GM20431 (cell line): ENCODE results near the gene AUH.

Source experiments
- in situ Hi-C: fragments of 300-500 bp; cut with MseI, MboI; formaldehyde crosslinking; loops from one replicate; pipeline ENCODE4 v1.15.0; 2020; ENCODE audit warnings: low sequenced_read_pairs; ENCODE audit not compliant: unreplicated experiment

Gene AUH

DNA sequence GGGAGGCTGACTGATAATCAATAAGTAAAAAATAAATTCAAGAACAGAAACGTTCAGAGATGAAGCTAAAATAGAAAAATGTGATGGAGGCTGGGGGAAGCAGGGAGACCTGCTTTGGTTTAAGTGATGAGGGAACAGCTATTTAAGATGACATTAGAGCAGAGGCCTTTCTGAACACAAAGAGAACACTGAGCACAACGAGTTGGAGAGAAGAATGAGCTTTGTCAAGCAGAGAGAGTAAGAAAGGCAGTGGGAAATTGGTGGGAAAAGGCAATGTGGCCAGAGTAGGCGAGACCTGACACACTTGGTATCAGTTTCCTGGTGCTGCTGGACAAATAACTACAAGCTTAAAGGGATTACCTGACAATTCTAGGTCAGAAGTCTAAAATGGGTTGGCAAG, 20.0 kb downstream of the AUH start:
- in situ Hi-C loops, result no loop called here

DNA sequence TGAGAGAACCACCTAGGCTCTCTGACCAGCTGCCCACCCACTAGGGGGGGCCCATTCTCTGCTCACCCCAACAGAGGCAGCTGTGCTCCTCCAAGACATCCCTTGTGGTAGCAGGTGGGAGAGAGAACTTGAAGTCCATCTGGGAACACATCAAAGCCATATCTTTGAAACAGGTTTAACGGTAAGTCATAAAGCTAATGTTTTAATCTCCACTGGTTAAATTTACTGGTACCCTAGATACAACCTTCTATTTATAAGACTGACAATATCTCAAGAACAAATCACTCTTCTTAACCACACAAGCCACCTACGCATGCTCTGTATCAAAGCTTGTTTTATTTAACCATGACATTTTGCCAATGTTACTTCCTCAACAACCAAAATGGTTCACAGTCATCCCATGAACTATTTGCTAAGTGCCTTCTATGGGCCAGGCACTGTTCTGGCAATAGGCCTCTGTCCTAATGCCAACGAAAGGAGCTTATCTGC, 20.4 kb downstream of the AUH start:
- in situ Hi-C loops, result no loop called here

DNA sequence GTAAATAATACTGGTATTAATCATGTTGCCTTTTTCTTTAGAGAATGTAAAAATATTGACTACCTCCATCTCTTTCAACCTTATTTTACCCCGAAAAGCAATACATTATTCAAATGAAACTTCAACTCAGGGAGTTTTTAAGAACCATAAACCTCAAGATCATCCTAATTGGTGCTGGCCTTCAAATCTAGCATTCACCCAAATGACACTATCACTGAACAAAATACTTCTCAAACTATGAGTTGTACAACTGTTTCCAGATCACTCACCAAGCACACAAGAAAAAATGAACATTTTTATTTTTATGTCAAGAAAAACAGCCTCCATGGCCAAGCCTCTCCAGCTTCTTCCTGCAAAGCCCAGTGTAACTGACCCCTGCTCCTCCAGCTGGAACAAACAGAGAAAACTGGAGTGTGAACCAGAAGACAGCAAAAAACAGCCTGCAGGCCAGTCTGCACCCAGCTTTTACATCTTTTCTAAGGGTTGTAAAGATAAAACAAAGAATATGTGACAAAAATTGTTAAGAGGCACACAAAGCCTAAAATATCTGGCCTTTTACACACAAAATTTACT, 21.2 kb downstream of the AUH start:
- in situ Hi-C loops, result no loop called here

DNA sequence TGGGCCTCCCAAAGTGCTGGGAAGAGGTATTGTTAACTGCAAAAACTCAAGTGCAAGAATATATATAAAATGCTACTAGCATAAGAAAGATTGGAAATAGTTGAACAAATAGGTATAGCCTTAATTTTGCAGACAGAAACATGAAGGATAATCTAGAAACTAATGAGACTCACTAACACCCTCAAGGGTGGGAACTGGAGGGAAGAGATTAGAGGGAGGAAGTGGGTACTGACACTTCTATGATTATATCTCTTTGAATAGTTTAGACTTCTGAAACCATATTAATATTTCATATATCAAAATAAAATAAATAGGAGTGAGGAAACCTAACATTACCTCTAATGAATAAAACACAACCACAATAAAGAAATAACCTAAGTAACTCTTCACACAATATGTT, 23.0 kb downstream of the AUH start:
- in situ Hi-C loops, result no loop called here

DNA sequence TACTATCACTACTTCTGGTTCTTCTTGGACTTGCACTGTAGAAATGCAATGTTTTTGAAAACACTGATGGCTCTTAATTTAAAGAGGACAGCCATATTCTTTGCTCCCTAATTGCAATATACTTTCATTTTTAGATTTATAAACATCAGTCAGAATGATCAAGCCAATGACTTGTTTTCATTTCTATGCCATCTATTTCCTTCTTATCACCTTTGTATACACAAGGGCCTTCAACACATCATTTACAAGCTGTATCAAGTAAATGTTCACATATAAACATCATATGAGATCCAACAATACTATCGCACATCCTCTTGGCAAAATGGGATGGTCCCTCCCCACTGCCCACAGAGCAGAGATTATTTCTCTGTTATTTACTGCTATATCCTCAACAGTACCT, 24.9 kb downstream of the AUH start:
- in situ Hi-C loops, result no loop called here

DNA sequence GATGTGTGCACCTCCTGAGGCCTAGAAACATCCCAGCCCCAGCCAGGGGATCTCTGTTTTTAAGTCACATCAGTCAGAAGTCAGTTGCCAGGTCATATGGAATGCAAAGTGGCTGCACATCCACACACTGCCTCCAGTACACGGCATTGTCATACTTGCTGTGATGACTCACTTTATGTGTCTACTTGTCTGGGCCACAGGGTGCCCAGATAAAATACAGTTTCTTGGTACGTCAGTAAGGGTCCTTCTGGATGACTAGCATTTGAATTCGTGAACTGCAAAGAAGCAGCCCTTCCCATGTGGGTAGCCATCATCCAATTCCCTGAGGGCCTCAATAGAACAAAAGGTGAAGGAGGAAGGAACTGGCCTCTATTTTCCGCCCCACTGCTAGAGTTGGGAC, 27.7 kb downstream of the AUH start:
- in situ Hi-C loops, result no loop called here

DNA sequence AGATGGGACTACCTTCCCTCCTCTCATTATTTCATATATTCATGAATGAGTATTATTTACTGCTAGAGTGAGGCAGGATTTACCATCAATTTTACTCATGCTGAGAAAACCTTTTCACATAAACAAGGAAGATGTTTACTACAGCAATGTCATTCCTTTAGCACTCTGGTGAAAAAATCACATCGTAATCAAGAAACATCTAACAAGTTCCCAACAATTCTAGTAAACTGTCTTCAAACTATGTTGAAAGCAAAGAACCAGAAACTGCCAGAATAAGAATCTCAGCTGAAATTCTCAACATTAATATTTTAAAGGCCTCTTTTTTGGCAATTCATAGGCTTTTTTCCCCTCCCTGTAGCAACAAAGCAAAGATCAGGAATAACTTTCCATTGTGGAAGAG, 28.2 kb downstream of the AUH start:
- in situ Hi-C loops, result no loop called here

DNA sequence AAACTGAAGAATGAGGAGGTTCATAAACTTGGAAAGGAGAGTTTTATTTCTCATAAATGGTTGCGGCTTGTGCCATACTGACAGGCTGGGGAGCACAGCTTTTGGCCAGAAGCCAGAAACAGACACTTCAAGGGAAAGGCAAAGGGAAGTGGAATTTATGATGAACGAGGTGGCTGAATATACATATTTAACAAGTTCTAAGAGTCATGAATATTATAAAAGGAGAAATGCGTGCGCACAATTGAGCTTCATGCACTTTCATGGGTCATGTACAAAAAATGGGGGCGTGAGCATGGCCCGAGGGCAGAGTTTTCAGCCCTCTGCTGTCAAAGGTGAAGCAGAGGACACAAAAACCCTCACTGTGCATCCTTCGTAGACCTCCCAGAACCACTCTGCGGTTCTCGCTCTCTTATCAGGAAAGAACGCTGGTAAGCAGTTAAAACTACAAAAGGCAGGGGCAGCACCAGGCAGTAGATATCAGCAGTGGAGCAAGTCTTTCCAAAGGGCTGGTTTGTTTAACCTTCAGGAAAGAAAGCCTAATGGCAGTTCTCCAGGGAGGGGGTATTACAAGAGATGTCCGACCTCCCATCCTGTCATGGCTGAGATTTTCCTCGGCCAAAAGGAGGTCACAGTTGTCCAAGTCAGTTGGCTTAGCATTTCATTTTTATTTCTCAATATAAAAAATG, 29.0 kb downstream of the AUH start:
- in situ Hi-C loops, result no loop called here

DNA sequence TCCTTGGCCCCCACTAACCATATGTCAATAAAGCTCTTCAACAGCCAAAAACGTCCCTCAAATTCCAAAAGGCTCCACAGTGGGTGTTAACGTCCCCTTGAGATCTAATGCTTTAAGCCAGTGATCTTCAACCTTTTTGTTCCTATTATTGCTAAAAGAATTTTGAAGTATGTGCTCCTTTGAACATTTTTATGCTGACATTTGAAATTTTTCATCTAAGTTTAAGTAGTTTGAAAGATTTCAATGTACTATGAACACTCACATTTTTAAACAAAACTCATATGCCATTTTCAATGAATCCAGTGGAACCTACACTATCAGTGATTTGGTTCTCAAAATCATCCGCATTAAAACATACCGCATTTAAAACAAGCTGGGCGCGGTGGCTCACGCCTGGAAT, 29.9 kb downstream of the AUH start:
- in situ Hi-C loops, result no loop called here

DNA sequence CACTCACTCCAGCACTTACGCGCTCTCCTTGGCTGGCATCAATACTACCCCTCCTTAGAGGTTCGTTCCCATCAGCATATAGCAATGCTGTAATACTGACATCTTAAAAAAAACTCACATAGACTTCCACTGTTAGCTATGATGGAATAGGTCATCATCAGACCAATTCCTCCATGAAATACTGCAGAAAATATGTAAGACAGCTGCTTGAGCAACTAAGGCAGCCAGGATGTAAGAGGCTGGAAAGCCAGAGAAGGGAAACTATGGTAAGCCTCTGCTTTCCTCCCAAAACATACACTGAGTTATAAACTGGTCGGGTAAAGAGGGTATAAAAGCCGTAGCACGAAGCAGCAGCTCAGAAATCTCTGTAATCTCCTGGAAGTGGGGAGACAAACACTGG, 33.5 kb downstream of the AUH start:
- in situ Hi-C loops, result no loop called here

DNA sequence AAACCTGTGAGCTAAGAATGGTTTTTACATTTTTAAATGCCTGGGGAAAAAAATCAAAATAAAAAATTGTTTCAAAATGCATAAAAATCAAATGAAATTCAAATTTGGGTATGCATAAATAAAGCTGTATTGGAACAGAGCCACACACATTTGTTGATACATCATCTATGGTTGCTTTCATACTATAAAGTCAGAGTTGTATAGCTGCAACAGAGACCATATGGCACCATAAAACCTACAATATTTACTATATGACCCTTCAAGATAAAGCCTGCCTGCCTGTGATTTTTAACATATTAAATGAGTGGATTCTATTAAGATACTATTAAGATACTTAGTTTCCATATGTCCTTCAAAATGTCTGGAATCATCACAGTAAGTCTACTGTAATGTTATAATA, 40.0 kb downstream of the AUH start:
- in situ Hi-C loops, result no loop called here

DNA sequence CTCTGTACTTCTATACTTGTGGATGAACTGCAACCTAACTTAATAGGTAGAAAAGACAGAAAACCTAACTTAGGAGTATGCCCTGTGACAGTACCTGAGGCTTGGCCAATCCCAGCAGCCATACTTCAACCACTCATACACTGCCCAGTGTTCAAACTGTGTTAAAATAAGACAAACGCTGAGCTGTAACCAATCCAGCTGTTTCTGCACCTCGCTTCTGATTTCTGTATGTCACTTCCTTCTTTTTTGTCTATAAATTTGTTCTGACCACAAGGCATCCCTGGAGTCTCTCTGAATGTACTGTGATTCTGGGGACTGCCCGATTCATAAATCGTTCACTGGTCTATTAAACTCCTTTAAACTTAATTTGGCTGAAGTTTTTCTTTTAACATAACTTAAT, 41.4 kb downstream of the AUH start:
- in situ Hi-C loops, result no loop called here

DNA sequence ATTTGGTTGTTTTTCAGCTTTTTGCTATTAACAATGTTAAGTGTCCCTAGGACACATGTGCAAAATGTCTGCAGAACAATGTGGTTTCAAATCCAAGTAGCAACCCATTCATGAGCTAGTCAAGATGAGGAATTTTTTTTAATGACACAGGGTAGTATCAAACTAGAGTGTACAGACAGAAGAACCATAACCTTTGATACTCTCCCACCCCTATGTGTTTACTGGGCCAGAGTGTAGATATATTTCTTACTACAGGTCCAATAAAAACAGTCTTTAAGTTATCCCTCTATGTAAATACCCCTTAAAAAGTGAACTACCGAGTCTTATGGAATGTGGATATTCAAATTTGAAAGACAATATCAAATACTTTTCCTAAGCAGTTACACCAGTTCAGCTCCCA, 45.6 kb downstream of the AUH start:
- in situ Hi-C loops, result no loop called here

DNA sequence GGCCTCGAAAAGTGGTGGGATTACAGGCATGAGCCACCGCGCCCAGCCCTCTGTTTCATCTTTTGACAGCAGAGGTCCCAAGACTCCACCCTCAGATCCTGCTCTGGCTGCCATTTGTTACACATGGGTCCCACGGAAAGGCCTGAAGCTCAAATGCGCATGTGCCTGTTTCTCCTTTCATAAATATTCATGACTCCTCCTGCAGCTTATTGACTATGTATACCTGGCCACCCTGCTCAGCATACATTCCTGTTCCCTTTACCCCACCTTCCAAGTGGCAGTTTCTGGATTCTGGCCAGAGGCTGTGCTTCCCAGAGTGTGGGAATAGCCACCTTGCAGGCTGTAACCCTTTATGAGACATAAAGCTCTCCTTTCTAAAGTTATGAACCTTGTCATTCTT, 46.5 kb downstream of the AUH start:
- in situ Hi-C loops, result no loop called here

DNA sequence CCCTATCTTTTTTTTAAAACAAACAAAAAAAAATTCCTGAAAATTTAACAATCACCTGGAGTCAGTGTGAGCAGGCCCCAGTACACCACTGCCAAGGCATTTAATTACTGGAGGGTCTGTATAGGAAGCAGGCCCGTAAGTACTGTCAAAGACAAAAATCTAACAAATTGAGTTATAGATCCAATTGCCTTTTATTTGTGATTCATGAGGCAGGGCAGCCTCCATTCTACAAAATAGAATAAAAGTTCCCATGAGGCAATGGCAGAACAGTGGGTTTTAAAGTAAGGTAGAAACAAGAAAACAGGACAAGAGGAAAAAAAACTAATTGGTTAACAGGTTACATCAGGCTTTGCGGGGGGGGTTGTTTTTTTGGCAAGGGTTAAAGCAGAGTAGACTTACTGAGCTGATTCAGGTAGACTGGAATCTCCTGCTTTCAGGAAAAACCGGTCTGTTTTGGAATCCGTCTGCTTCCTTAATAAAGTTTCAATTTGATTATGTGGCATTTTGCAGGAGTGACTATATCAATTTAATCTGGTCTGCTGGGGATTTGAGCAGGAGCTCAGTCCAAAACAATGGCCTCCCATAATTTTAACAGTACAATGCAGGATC, 48.9 kb downstream of the AUH start:
- in situ Hi-C loops, result no loop called here

DNA sequence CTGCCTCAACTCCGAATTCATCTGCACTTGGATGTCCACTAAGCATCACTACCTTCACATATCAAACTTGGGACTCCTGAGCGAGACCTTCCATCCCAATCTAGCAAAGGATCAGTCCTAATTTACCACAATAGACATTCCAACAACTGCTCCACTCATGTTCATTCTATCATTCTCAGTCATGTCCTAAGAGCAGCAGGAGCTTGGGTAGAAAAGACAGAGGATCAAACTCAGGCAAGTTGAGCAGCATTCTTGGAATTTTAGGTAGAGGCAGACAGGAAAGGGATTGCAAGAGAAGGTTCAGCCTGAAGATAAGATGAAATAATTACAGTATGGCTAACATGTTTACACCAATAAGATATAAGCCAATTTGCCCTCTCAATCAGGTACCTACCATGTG, 51.7 kb downstream of the AUH start:
- in situ Hi-C loops, result no loop called here

DNA sequence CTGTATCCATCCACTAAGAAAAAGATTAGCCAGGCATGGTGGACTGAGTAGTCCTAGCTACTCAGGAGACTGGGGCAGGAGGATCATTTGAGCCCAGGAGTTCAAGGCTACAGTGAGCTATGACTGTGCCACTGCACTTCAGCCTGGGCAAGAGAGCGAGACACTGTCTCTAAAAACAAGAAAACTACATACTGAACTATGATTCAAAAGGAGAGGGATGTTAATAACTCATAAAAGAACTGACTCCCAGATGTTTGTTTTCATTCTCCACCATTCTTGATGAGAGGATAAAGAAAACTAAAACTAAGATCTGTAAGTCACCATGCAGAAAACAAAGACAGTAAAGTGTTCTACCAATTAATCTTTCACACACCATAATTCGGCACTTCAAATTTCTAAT, 53.5 kb downstream of the AUH start:
- in situ Hi-C loops, result no loop called here

DNA sequence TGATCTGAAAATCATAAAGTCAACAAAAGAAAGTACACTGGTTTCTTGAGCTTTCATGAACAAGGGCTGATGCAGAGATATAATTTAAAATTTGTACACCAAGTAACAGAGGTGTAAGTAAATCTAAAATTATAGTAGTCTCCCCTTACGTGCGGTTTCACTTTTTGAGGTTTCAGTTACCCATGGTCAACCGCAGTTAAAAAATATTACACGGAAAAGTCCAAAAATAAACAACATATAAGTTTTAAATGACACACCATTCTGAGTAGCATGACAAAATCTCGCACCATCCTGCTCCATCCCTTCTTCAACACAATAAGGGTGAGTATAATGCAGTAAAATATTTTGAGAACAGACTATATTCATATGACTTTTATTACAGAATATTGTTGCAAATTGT, 54.4 kb downstream of the AUH start:
- in situ Hi-C loops, result no loop called here

DNA sequence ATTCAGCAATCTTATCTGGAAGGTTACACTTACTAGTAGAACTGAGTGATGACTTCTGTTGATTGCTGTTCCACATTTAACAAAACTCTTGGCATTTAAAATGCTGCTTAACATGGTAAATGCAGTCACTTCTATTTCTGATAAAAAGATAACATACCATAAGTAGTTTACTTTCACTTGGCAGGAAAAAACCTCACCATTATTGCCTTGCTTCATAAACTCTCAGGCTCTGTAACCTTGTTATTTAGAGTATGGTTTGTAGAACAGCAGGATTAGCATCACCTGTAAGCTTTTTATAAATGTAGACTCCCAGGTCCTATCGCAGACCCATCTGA, 55.5 kb downstream of the AUH start:
- in situ Hi-C loops, result no loop called here

DNA sequence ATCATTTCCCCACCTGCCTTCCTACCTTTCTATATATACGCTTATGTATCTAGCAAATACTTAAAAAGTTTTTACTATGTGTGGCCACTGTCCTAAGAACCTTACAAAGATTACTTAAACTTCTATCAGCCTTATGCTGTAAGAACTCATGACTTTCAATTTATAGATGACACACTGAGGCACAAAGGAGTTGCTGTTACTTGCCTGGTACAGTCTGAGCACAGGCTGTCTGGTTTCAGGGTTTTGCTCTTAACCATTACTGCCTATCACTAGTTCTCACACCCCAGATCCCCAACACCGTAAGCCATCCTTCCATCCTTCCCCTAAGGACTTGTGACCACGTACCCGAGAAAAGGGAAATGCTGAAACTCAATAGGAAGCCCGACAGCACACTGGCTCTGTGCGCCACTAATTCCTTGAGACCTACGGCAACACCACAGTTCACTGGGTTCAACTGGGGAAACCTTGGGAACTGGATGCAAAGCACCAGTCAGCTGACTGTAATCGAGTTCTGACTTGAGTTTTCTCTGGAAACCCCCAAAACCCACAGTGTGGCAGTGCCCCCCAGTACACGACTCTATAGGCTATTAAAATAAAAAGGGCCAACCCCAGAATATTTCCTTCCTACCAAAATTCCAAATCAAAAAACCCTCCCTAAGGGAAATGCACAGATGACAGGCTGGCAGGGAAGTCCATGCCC, 56.0 kb downstream of the AUH start:
- in situ Hi-C loops, result no loop called here

DNA sequence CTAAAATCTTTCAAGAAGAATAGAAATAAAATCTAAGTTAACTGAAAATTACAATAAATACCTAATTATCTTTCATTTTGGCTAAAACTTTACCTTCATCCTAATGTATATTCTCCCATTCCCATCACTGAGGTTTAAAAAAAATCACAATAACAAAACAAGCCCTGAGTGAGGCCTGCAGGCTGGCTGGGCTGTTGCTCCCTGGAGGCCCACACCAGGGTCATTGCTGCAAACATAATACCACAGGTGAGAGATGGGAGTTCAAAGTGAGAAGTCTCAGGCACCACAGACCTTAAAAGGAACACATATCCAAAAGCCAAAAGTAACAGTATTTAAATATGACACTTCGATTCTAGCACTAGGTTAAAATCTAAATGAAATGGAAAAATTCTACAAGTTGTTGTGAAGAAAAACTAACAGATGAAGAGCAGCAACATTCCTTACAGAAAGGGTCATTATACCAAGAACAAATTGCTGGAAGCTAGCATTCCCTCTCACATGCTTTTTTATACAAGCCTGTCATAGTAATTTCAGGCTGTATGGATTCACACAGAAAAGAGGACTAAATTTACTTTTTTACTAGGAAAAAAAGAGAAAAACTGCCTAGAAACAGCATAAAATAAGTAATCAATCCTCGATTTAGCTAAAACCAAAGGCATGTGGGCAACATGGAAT, 57.8 kb downstream of the AUH start:
- in situ Hi-C loops, result no loop called here
